GM21381 (cell line): ENCODE data around the gene PCDH18.
"Not testable (repeated sequence)": the region's sequence is repeated elsewhere in the genome, so short reads cannot be mapped to it uniquely, and the experiment has no call there.

Experiments used
- ATAC-seq: cut with Tn5 transposase; IDR thresholded peaks from one replicate; pipeline ENCODE4 v1.9.1; 2021; ENCODE audit warnings: mild to moderate bottlenecking, moderate library complexity; ENCODE audit not compliant: unreplicated experiment

Gene PCDH18, protein sequence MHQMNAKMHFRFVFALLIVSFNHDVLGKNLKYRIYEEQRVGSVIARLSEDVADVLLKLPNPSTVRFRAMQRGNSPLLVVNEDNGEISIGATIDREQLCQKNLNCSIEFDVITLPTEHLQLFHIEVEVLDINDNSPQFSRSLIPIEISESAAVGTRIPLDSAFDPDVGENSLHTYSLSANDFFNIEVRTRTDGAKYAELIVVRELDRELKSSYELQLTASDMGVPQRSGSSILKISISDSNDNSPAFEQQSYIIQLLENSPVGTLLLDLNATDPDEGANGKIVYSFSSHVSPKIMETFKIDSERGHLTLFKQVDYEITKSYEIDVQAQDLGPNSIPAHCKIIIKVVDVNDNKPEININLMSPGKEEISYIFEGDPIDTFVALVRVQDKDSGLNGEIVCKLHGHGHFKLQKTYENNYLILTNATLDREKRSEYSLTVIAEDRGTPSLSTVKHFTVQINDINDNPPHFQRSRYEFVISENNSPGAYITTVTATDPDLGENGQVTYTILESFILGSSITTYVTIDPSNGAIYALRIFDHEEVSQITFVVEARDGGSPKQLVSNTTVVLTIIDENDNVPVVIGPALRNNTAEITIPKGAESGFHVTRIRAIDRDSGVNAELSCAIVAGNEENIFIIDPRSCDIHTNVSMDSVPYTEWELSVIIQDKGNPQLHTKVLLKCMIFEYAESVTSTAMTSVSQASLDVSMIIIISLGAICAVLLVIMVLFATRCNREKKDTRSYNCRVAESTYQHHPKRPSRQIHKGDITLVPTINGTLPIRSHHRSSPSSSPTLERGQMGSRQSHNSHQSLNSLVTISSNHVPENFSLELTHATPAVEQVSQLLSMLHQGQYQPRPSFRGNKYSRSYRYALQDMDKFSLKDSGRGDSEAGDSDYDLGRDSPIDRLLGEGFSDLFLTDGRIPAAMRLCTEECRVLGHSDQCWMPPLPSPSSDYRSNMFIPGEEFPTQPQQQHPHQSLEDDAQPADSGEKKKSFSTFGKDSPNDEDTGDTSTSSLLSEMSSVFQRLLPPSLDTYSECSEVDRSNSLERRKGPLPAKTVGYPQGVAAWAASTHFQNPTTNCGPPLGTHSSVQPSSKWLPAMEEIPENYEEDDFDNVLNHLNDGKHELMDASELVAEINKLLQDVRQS

DNA sequence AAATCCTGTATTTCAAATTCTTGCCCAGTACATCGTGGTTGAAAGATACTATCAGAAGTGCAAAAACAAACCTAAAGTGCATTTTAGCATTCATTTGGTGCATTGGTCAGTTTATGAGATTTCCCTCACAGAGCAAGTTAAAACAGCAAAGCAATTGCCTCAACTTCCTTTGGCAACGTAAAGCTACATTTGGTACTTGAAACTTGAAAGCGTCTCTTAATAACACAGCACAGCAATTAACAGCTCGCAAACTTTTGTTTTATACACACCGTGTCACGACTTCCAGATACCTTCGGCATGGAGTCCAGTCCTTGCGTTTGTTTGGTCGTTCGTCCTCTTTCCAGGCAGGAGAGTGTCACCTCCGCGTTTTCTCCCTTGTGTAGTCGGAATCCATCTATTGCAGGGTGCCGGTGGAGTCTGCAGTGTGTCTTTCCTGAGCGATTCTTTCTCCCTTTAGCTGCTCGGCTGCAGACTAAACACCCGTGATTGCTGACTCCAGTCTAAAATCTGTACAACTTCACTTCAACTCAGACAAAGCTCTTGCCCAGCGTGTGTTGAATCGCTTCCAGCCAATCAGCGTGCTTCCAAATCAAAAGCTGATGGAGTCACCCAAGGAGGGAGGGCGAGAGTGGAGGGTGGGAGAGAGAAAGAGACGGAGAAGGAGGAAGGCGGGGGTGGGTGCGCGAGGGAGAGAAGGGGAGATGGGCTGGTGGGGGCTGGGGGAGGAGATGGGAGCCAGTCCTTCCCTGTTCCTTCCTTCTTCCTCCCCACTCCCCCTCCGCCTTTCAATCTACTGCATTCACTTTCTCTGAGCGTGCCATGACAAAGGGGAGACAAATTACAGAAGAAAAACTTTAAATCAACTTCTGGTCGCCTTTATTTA is at the start of gene PCDH18:
TSS of gene PCDH18 (minus strand) at position 509 of the 883 bp plus-strand sequence. CDS start at position 103, 406 bp downstream.
- peak; percentile 66 for ATAC-seq

DNA sequence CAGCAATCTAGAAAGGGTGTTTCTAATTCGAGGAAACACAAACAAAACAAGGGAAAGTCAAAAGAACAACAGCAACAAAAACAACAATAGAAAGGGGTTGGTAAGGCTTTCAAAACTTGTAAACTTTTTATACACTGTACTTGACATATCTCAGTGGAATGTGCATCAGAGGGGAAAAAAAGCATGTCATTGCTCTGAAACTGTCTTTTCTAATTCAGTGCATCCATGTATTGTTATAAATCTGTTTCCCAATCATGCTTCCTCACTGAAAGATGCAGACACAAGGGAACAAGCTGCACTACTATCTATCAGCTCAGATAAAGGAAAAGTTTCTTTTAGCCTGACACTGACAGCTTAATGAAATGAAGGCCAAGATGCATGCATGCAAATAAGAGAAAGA is 44.2 kb upstream of the PCDH18 start:
- ATAC-seq: no peak

DNA sequence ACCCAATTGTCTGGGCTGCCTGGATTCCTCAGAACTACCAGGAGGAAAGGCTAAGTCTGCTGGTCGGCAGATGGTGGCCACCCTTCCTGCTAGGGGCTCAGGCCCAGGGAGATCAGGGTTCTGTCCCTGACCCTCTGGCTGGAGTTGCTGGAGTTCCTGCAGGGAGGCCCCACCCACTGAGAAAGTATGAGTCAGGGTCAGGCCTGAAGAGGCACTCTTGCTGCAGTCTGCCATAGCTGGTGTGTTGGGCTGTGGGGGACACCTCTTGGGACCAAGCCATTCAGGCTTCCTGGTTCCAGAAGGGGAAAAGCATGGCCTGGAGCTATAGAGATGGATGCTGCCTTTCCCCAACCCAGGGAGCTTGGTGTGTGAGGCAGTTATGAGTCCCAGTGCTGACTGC is 40.4 kb upstream of the PCDH18 start:
- no peak for ATAC-seq

DNA sequence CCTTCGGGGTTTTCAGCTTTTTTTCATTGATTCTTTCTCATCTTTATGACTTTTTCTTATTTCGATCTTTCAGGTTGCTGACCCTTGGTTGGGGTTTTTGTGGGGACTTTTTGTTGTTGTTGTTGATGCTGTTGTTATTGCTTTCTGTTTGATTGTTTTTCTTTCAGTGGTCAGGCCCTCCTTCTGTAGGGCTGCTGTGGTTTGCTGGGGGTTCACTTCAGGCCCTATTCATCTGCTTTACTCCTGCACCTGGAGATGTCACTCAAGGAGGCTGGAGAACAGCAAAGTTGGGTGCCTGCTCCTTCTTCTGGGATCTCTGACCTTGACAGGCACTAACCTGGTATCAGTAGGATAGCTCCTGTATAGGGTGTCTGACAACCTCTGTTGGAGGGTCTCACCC is 39.9 kb upstream of the PCDH18 start:
- no peak for ATAC-seq

DNA sequence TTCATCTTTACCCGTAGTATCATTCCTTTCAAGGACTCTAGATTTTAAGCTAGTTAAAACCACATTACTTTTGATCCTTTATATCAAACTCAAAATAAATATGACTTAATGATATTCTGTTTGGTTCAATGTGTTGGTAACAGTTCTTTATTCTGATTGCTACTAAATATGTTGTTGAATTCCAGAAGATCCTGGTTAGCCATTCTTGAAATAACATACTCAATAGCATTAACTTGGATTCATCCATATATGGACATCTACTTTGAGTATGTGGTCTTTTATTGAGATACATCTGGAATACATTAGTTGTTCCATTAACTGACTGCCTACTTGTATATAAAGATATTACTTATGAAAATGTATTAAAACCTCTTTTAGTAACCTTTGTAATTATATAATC is 27.5 kb upstream of the PCDH18 start:
- ATAC-seq: no peak

DNA sequence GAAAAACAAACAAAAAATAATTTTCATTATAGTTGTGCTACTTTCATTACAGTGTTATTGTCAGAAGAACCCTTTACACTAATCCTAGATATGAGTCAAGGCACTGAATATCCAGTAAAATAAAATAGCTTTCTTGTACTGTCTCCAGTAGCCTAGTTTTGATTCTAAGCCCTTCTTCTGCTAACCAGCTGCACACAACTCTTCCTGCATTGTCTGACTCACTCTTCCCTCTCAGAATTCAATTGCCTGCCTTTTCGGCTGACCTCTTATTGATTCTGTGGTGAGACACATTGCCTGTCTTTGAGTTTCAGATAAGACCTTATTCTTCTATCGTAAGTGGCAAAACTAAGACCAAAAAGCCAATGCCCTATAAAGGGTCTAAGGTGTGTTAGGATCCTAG is 26.7 kb upstream of the PCDH18 start:
- no peak for ATAC-seq

DNA sequence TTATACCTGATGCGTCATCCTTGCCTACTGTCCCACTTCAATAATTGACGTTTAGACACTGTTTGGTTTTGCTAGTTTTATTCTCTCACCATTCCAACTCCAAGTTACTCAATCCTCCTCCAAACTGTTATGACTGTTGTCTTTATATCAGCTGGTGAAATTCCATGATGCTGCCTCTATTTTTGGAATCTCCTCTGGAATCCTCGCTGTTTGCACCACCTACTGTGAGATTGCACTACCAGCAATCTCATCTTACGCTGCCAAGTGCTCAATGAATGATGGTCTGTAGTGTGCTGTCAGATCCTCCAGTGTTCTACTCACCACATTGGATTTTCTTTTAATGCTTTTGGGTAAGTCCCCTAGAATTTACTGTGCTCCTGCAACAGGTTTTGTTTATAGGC is 13.2 kb upstream of the PCDH18 start:
- ATAC-seq: no peak

DNA sequence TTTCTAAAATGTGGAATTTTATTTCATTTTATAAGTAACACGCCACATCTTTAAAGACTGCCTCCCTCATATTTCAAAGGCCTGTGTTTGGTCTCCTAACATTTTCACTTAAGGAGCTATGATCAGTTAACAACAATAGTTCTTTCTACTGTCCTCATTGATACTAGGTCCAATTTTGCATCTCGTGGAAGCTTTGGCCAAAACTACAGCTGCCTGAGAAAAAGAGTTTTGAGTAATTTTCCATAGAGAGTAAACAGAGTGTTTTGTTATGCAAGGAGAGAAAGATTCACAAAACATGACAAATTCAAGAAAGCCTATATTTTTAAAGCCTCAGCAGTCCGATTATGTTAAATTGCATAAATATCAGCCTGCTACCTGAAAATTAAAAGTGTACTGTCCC is 11.4 kb upstream of the PCDH18 start:
- no peak for ATAC-seq

DNA sequence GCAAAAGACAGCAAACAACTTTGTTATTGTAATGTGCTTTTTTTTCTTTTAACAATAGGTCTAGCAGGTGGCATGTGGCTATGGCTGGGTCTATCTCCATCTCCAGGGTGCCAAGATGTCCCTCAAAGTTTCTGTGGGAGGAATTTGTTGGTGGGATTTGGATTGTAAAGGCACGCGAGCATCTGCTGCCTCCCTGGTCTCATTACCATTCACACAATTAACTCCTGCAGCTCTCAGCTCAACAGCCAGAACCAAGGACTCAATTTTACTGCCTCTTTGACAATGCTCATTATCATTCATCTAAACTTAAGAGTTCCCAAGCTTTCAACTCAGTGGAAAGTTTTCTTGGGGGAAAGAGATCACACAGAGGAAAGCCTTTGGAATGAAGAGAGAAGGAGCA is 10.9 kb upstream of the PCDH18 start:
- no peak for ATAC-seq

DNA sequence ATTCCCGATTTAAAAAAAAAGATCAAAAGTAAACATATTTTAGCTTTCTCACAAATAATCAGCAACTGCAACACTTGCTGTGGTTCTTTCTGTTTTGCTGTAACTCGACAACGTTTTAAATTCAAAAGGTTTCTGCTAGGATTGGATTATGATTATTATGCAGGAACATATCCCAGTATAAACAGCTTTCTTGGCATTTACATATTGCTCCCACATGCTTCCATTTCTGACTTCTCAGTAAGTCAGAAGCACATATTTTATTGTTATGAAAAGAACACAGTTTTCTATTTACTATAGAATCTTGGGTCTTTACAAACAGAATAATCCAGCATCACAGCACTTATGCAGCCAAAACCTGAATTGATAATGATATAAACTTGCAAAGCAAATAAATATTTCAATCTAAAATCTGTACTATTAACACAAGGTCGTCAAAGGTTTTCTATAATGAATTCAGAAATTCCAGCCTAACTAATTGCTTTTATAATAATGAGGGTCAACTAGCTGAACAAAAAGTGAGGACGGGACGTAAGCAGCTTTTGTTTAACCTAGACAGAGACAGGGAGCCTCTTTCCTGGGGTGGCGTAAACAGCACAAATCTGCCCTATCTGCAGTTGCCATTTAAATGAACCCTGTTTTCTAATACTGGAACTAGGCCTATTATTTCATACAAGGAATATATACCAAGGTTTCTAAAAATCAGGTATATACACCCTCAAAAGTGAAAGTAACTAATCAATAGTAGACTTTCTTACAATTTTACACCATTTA is 9.8 kb upstream of the PCDH18 start:
- no peak for ATAC-seq

DNA sequence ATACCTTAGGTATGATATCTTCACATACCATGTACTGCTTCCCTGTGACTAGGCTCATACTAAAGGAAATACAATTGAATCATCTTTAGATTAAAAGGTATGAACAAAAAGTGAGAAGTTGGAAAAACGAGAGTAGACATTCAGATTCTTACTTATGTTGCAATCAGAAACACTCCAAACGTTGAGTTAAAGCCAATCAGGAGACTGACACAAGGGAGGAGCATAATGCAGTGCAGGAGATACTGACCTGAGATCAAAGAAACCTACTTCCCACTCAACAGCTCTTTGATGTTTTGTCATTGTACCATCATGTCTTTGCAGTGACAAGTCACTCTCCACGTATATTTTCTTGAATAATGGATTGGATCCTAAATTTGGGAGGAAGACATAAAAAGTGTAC is 8.9 kb upstream of the PCDH18 start:
- no peak for ATAC-seq

DNA sequence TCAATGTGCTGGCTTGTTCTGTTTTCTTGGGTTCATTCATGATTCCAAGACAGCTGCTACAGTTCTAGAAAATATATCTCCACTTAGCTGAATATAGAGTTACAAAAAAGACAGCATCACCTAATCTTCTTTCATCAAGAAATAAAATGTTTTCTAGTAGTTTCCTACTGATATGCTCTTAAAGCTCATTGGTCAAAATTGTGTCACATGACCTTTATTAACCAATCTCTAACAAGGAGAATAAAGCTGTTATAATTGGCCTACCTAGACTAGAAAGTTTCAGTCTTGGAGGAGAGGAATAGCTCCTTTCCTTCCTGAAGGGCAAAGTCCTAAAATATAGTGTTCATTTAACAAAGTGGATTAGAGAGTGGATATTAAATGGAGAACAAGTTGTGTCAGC is 8.1 kb upstream of the PCDH18 start:
- ATAC-seq: no peak

DNA sequence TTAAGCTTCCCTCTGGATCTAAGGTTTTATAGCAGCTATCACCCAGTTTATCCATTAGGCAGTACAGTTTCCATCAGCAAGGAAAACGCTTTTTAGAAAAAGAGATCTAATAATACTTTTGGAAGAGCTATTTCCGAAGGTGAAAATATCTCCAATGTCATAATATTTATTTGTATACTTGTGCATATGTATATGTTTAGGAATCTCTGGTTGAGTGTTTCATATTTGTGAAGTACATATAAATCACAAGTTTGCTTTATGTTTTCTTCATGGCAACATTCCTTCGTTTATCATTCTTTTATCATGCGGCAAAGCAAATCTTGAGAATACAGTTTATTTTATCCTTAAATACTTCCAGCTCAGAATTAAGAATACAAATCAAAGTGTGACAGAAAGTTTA is 6.2 kb upstream of the PCDH18 start:
- ATAC-seq: no peak

DNA sequence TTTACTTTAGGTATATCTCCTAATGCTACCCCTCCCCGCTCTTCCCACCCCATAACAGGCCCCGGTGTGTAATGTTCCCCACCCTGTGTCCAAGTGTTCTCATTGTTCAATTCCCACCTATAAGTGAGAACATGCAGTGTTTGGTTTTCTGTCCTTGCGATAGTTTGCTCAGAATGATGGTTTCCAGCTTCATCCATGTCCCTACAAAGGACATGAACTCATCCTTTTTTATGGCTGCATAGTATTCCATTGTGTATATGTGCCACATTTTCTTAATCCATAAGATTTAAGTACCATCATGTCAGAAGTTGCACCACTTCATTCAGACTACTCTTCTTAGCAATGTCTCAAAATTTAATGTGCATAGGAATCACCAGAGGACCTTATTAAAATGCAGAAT is 5.5 kb upstream of the PCDH18 start:
- not testable (repeated sequence) for ATAC-seq

DNA sequence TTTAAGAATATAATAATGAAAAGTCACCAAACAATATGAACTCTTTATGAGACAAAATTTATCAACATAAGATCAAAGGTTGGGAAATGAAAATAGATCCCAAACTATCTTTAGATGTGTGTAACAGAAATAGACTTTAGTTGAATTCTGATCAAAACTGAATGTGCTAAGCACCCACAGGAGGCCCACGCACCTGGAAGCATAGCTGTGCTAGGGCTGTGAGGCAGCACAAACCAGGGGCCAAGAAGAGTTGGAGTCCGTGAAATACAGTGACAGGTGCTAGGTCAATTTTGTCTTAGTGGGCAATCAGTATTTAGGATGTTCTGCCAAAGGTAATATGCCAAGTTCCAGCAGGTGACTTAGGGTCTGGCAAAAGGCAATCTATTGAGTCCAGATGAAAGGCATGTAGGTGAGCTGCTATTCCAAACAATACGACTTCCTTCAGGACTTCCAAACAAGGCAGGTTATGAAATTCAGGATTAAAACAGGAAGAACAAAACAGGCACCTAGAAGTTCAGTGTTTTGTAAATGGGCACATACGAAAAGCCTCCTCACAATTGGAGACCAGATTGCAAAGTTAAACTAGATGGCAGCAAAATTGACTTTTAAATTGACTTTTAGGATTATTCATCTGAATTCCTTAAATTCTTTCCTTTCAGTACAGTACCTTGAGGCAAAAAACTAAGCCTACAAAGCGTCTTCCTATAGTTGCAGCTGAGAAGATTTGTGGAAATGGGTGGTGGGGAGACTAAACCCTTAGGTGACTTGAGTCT is 4.7 kb upstream of the PCDH18 start:
- no peak for ATAC-seq

DNA sequence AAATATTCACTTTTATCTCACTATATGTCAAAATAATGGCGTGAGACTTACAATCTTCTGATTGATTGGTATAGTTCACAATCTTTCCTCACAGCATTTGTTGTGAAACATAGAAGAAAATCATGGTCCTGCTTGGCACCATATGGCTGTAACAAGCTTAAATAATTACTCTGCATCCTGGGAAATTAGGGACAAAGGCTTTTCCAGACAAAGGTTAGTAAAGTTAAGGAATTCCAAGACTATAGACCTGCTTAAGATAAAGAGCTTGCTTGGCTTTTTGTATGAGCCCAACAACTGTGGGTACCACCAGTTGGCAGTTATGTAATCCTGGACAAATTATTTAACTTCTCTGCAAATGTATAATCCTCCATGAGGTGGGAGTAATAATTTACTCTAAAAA is 3.4 kb upstream of the PCDH18 start:
- no peak for ATAC-seq

DNA sequence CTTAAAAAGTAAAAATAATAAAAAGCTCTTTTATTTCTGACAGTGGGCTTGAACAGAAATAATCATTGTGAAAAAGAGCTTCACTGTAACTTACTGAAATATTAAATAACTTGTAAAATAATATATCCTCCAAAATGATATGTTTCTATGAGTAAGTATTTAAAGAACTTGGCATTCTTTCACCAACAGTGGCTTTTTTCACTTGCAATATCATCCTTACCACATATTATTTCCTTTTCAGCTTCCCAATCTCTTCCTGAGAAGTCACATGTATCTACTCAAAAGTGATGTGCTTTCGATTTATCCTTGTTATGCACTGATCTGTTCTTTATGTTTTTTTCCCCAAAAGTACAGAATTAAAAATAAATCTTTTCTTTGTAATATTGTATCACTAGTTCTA is 2.2 kb upstream of the PCDH18 start:
- no peak for ATAC-seq

DNA sequence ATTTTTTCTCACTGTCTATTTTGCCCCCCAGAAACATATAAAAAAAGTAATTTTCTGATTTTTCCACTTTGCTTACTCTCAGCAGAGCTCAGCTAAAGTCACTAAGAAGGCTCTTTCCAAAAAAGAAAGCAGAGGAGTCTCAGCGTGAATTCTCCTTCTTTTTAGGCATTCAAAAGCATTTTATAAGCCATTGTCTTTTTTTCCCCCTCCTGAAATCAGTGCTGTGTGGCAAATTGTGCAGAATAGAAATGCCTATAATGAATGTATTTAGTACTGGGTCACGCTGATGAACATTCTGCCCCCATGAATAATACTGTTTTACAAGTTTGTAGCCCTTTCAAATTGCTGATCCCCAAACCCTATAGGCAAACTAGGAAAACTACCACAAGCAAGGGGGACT is 1.6 kb upstream of the PCDH18 start:
- no peak for ATAC-seq

DNA sequence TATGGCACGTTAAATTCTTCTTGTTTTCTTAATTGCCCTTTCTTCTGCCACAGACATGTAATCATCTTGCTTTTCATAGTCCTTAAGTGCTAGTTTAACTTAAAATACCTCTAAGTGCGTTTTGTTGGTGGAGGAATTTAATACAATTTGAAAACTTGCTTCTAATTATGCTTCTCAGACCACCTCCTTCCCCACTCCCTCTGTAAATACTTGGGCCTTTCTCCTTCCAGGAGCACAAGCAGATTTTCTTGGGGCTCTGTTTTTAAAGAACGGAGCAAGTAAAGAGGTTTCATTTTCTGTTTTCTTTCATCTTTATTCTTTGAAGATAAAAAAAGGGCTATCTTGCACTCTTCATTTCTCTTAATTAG is 559 bp upstream of the PCDH18 start:
- no peak for ATAC-seq
